GM21717 (cell line): Measurements from ENCODE around the gene HSBP1.

Source experiments
- ATAC-seq: cut with Tn5 transposase; IDR thresholded peaks from one replicate; pipeline ENCODE4 v1.9.1; 2021; ENCODE audit warnings: mild to moderate bottlenecking, moderate library complexity; ENCODE audit not compliant: unreplicated experiment

HSBP1 gene

GRCh38 chr16:83802554-83803205 is 5.1 kb upstream of the HSBP1 start:
- ATAC-seq: no peak

DNA sequence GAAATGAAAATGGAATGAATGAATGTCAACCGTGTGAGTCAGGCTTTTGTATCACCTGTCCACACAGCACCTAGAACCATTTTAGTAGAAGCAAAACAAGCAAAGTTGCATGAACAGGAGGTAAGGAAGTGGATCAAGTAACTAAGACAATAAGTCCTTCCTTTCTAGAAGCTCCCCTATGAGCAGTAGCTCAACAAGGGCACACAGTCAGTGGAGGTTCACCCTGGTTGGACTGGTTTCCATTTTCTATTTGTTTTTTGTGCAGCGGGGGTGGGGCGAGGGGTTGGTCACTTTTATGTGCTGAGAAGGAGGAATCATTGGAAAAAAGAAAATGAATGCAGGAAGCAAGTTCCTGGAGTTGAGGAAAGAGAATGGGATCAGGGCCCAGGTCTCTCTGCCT is 4.0 kb upstream of the HSBP1 start:
- ATAC-seq: no peak

- no peak for ATAC-seq
Observed at GRCh38 chr16:83804366-83804765, 3.4 kb upstream of the HSBP1 start.

- ATAC-seq: no peak
Observed at GRCh38 chr16:83806036-83806435, 1.7 kb upstream of the HSBP1 start.

DNA sequence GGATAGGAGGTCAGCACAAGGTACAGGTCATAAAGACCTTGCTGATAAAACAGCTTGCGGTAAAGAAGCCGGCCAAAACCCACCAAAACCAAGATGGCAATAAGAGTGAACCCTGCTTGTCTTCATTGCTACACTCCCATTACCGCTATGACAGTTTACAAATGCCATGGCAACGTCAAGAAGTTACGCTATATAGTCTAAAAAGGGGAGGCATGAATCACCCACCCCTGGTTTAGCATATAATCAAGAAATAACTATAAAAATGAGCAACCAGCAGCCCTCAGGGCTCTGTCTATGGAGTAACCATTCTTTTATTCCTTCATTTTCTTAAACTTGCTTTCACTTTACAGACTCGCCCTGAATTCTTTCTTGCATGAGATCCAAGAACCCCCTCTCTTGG is 1.0 kb upstream of the HSBP1 start:
- ATAC-seq: no peak

GRCh38 chr16:83807327-83807709 is 460 bp upstream of the HSBP1 start:
- ATAC-seq: peak; percentile 16

GRCh38 chr16:83808573-83809014 is 816 bp downstream of the HSBP1 start:
- no peak for ATAC-seq

- no peak for ATAC-seq
Observed at GRCh38 chr16:83809092-83809491, 1.3 kb downstream of the HSBP1 start.

DNA sequence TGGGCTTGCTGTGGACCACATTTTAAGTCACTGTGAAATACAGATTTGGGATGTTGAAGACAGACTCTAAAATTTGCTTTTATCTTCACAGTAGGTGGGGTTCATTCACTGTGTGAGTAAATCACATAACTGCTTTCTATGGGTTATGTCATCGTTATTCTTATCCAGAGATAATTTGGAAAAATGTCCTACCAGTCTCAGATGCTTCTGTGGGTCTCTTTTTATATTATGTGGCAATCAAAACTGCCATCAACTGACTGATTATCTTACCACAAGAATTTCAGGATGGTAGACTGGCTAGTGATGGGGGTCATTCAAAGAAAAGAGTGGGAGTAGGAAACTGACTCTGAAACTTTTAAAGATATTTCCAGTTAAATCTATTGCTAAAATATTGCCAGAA is 3.1 kb downstream of the HSBP1 start:
- no peak for ATAC-seq

DNA sequence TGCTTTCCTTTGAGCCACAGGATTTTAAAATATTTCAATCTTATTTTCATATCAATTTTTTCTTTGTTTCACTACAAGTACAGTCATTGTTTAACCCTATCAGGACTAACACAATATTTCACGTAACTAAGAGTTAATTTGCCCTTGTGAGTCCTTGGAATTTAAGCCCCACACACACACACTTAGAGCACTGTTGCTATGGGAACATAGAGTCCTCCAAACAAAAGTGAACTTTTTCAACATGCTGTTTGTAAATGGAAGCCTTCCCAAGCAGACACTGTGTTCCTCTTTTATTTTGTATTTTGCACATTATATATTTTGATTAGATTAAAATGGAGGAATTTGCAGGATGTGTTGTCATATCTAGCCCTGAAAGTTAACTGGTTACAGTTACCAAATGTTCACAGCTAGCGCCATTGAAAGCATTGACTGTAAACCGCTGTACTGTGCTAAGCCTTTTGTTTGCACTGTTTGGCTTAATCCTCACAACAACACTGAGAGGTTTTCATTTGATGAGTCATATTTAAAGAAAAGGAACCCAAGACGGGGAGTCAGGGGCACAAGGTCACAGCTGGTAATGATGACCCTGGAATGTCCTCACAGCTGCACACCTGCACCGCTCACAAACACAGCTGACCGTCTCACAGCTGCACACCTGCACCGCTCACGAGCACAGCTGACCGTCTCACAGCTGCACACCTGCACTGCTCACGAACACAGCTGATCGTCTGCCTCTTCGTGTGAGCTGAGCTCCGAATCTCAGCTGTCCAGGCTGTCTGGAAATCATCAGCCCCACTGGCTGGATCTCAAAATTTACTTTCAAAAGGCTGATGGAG is 6.3 kb downstream of the HSBP1 start:
- ATAC-seq: no peak

DNA sequence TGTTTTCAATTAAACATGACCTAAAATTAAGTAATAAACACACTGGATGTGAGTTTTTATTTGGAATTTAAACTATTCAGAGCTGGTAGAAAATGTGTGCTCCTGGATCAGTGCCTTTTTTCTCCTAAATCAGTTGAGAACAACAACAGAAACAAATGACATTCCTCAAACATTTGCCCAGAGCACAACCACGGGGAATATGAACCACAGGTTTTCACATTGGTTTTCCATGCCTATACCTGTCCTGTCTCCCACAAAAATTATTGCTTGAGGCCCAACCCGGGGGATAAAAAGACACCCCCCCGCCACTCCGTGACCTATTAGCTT is 6.8 kb downstream of the HSBP1 start:
- no peak for ATAC-seq

DNA sequence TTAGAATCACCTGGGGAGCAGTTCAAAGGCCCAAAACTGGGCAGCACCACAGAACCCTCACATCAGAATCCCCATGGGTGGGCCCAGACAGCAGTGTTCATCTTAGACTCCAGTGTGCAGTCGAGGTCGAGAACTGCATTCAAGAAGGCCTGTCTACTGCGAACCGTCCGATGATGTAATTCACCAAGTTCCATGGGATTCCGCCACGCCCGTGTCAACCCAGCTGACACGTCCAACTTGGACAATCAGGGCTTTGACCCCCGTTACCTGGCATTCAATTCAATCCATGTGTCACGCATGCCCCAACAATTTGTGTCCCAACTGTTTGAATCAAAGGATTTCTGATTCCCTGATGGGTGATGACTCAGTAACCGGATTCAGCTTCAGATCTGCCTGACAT is 9.2 kb downstream of the HSBP1 start:
- no peak for ATAC-seq

DNA sequence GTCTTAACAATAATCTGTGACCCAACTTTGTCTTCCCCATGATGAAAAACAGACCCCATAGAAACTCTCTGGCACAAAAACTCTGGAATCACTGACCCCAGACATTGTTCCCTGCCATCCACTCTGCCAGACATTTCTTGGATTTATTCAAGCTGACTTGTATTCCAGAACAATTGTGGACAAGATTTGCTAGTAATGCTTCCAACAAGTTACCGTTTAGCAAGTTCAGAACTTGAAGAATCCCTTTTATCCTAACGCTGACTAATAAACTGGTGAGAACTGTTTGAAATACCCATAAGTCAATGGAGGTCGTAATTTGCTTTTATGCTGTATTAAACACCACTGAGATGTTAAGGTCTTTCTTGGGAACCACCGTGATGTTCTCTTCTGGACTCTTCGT is 10.5 kb downstream of the HSBP1 start:
- no peak for ATAC-seq

GRCh38 chr16:83819361-83819760 is 11.6 kb downstream of the HSBP1 start:
- no peak for ATAC-seq

DNA sequence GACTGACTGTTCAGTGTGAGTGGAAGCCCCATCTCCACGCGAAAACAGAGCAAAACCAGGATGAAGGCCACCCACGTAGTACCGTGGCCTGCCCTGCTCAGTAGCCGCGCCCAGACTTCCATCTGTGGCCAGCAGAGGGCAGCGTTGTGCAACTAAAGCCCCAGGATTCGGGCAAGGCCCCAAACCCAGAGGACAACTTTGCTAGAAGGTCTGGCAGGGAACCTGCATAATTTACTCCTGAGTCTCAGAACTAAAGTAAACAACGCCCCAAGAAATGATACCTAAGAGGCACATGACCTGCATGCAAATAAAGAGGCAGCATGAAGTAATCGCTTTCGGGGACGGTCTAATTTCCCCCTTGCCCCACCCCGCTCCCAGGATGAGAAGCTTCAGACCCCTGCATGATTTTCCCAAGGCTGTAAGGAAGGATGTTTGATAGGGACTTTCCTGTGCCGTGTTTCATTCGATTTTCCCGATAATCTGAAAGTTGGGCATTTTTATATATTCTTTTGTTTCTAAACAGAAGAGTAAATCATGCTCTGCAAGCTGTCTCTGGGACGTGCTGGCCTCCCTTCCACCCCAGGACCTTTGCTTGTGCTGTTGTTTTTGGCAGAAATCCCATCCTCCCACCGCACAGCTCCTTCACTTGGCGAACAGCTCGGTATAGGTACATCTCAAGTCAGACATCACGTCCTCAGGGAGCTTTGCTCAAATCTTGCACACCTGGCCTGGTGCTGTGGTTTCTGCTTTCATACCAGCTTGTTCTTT is 18.6 kb downstream of the HSBP1 start:
- peak; percentile 90 for ATAC-seq

DNA sequence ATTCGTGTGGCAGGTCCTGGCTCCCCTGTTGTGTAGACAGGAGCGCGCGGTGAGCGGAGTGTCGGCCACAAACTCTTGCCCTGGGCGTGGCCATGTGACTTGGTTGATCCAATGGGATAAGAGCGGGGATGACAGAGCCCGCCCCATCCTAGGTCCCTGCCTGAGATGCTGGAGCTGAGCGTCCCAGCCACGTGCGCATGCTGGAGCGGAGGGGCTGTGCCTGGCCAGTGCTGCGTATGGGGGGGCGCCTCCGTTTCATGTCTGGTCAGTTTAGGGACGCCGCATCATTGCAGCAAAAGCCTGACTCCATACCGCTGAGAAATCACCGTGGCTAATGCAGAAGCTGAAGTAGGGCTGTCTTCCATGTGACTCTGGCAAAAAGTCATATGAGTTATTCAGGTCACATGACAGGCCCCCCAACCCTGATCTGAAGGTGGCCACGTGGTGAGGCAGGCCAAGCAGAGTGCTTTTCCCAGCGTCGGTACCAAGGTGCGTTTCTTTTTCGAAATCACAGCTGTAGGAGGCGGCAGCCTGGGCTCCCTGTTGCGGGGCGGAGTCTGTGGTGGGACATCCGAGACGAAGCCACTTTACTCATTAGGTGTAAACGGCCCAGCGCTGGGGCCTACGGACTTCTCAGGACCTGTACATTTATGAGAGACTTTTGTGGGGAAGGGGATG is 22.5 kb downstream of the HSBP1 start:
- no peak for ATAC-seq

DNA sequence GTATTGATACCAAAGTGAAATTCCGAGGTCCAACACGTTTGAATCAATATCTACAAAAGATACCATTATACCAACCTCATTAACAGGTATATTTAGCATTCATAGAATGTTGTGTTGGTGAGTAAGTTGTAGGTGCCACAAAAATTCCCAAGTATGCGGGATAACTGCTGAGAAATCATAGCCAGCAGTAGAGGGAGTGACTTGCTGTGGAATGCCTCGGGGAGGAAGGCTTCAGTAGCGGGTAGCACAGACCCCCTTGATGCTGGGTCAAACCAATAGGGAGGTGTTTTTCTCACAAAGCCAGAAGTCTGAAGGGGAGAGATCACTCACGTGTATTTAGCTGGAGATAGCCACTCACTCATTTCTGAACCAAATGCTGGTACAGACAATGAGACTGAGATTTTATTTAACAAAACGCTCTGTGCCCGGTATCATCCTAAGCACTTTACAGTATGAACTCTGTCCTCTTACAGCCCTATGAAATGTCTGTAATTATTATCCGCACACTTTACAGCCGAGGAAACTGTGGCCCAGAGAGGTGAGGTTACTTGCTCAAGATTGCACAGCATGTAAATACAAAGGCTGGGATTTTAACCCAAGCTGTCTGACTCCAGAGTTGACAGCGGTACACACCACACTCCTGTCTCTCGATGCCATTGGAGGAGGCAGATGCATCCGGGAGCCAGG is 23.1 kb downstream of the HSBP1 start:
- ATAC-seq: no peak

GRCh38 chr16:83831456-83831987 is 23.7 kb downstream of the HSBP1 start:
- no peak for ATAC-seq

GRCh38 chr16:83833921-83834320 is 26.1 kb downstream of the HSBP1 start:
- no peak for ATAC-seq
